Measurements from ENCODE around the gene MTHFD1L. TPM values are rescaled to one million over a fixed set of nuclear protein-coding genes. Genes with fewer than 3 reads are reported as not detected.

MTHFD1L gene
- total and polyA plus RNA-seq, 2 donors (not counting 3 experiments of a cell fraction or from before 2014, with no cell fraction given), result 40.2 to 120 TPM

- intact Hi-C loops (cut with micrococcal nuclease), result no loop called here
- POLR2A ChIA-PET, result no interaction called here
- CTCF ChIA-PET, result interaction anchor here (0.8 kb wide), 1 partner anchor 23 kb away, joined by 5 read pairs; no protein-coding TSS in a partner anchor
Observed at GRCh38 chr6:150841189-150841588, 24.3 kb upstream of the MTHFD1L start.

More at GRCh38 chr6:150841189-150841588, 24.3 kb upstream of the MTHFD1L start:
- H4K20me1 ChIP-seq (replicated peaks; ENCODE audit: control insufficient read depth, extremely low read depth, insufficient read depth, low read length), result no peaks in the 10 kb centered on the region
- BruUV-seq (replicated peaks), result no TSS peak
- H3K9me1 ChIP-seq (replicated peaks; ENCODE audit: control insufficient read depth, extremely low read depth, insufficient read depth, low read length), result no peaks in the 10 kb centered on the region
- TF ChIP-seq FOS (IDR thresholded peaks at IDR 0.05; ENCODE audit: borderline replicate concordance, insufficient read depth, low read length), result no peak
- TF ChIP-seq MYC (IDR thresholded peaks at IDR 0.05; ENCODE audit: low read depth, low read length), result no peak
- no peak for TF ChIP-seq EZH2 (IDR thresholded peaks at IDR 0.05; ENCODE audit: borderline replicate concordance, low read depth, low read length, severe bottlenecking)
- no peak for TF ChIP-seq MAX (IDR thresholded peaks at IDR 0.05; ENCODE audit: insufficient read depth, insufficient read length)
- no peak for TF ChIP-seq GATA2 (IDR thresholded peaks at IDR 0.05; ENCODE audit: insufficient read depth, insufficient read length, low read depth, low read length)
- no peak for TF ChIP-seq POLR2AphosphoS5 (IDR thresholded peaks at IDR 0.05; ENCODE audit: insufficient read depth, low read depth, low read length)
- TF ChIP-seq CTCF (IDR thresholded peaks at IDR 0.05; ENCODE audit: extremely low read depth in 1 of 2, insufficient read depth in 1 of 2, low read depth in 1 of 2, low read length in 2 of 2), result no peak
- no peak for TF ChIP-seq JUN (IDR thresholded peaks at IDR 0.05; ENCODE audit: borderline replicate concordance, insufficient read depth, insufficient read length, low read depth)
- no peak for TF ChIP-seq POLR2A (IDR thresholded peaks at IDR 0.05; ENCODE audit: low read depth, low read length)
- peaks cover 0 to 2% of the 10 kb centered on the region in 2 experiments for H3K36me3 ChIP-seq (ENCODE audit: control insufficient read depth in 2 of 2, extremely low read depth in 1 of 2, insufficient read depth in 2 of 2, low read length in 2 of 2)
- H2AFZ ChIP-seq (ENCODE audit: low read depth, low read length), result no peak overlapping the region
- no peaks in the 10 kb centered on the region for H3K27me3 ChIP-seq (ENCODE audit: control insufficient read depth in 2 of 2, insufficient read depth in 2 of 2, low read length in 2 of 2)
- no peak for FAIRE-seq
- H3K4me1 ChIP-seq (ENCODE audit: control insufficient read depth, extremely low read depth, insufficient read depth, low read length), result no peaks in the 10 kb centered on the region
- no peak overlapping the region for H3K4me3 ChIP-seq (replicated peaks in 1 of 3; ENCODE audit: insufficient read depth in 1 of 3, low read depth in 1 of 3, low read length in 3 of 3)
- no peak overlapping the region for H3K27ac ChIP-seq (ENCODE audit: insufficient read depth, low read depth, low read length)
- DNase-seq (ENCODE audit: low read depth, low spot score), result no peak
- H3K9ac ChIP-seq (replicated peaks; ENCODE audit: extremely low read depth, insufficient read depth, low read length), result no peak overlapping the region
- no peak overlapping the region for H3K4me2 ChIP-seq (ENCODE audit: insufficient read depth, low read length)
- no peaks in the 10 kb centered on the region for H3K9me3 ChIP-seq (replicated peaks; ENCODE audit: control insufficient read depth, insufficient read depth, low read length)
- dilution Hi-C loops (cut with MboI; ENCODE audit: extremely low pct_ligation_motif_present, low sequenced_read_pairs), result no loop called here
- H3K79me2 ChIP-seq (ENCODE audit: control insufficient read depth, insufficient read depth, low read length), result no peaks in the 10 kb centered on the region
